Left ventricle myocardium inferior (tissue), 1 donor: ENCODE results near the gene SIN3B. TPM values are rescaled to one million over a fixed set of nuclear protein-coding genes. Genes with fewer than 3 reads are reported as not detected.

ENCODE experiments used
- DNase-seq: peaks from one replicate; pipeline ENCODE4 v3.0.0-alpha.2; 2020
- H3K27ac ChIP-seq: fragments of 200-600 bp; replicated peaks from 2 replicates; pipeline ENCODE4 v1.8.0; 2021
- H3K27me3 ChIP-seq: fragments of 200-600 bp; 2 replicates; pipeline ENCODE4 v1.8.0; 2021; ENCODE audit warnings: low read depth
- H3K36me3 ChIP-seq: fragments of 200-600 bp; 2 replicates; pipeline ENCODE4 v1.8.0; 2021
- H3K4me1 ChIP-seq: fragments of 200-600 bp; 2 replicates; pipeline ENCODE4 v1.8.0; 2021
- H3K4me3 ChIP-seq: fragments of 200-600 bp; 2 replicates; pipeline ENCODE4 v1.8.0; 2021; ENCODE audit warnings: mild to moderate bottlenecking, moderate library complexity
- H3K9me3 ChIP-seq: fragments of 200-600 bp; replicated peaks from 2 replicates; pipeline ENCODE4 v1.8.0; 2021
- CTCF ChIP-seq: fragments of 200-600 bp; IDR thresholded peaks from 2 replicates; pipeline ENCODE4 v1.8.0; 2021; ENCODE audit warnings: antibody characterized with exemption, mild to moderate bottlenecking, borderline replicate concordance
- intact Hi-C: fragments of 100-400 bp; cut with micrococcal nuclease; formaldehyde crosslinking; loops from one replicate; pipeline ENCODE4 v1.11.0; 2022
- total RNA-seq: library from RNA; stranded (reverse); fragmentation: NEBNext Ultra II Directional; extraction: Animal tissue kit (Norgen Biotek cat#: 25700); gene quantifications from one replicate; pipeline ENCODE4 v1.2.1, GENCODE V29; 2021
- donor health status: DM: no; HTN: yes; CAD: no; lungs with severe emphysema.

SIN3B gene
- total RNA-seq, 1 donor from 2014 or later, result 24.4 TPM

GRCh38 chr19:16911046-16911445 lies 81.8 kb downstream of the SIN3B start:
- H3K9me3 ChIP-seq, result peaks cover 45% of the 10 kb centered on the region

DNA sequence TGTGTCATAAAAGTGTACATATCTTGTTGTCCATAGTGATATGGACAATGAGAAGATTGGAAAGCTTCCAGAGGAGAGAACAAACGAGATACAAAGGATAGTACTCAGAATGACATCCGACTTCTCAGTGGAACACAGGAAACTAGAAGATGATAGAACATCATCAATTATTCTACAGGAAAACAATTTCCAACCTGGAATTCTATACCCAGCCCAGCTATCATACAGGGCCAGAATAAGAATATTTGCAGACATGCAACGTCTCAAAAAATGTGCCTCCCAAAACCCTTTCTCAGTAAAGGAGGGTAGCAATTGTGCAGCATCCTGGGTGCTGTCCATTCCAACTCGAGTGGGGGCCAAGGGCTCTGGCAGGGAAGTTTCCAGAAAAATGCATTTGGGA lies 83.6 kb downstream of the SIN3B start:
- DNase-seq, result no peak
- TF ChIP-seq CTCF, result no peak
- intact Hi-C loops, result no loop called here
- Histone ChIP-seq H3K27me3 (no peaks in the 10 kb centered on the region), H3K4me1 (no peaks in the 10 kb centered on the region), H3K9me3 (peaks cover 45% of the 10 kb centered on the region), H3K27ac (no peak overlapping the region), H3K4me3 (no peak overlapping the region), H3K36me3 (peaks cover 17% of the 10 kb centered on the region)

More at GRCh38 chr19:16911046-16911445, 81.8 kb downstream of the SIN3B start:
- no peak for DNase-seq
- intact Hi-C loops, result no loop called here
- H3K4me1 ChIP-seq, result no peaks in the 10 kb centered on the region
- peaks cover 17% of the 10 kb centered on the region for H3K36me3 ChIP-seq
- no peak overlapping the region for H3K4me3 ChIP-seq
- H3K27me3 ChIP-seq, result no peaks in the 10 kb centered on the region
- H3K27ac ChIP-seq, result no peak overlapping the region
- TF ChIP-seq CTCF, result no peak

- no peak for DNase-seq
- intact Hi-C loops, result no loop called here
Observed at GRCh38 chr19:16914421-16914820, 85.2 kb downstream of the SIN3B start.

GRCh38 chr19:16915135-16915534 lies 85.9 kb downstream of the SIN3B start:
- H3K4me3 ChIP-seq, result no peak overlapping the region
- H3K36me3 ChIP-seq, result peaks cover 26% of the 10 kb centered on the region
- H3K4me1 ChIP-seq, result no peaks in the 10 kb centered on the region
- H3K9me3 ChIP-seq, result peaks cover 58% of the 10 kb centered on the region
- intact Hi-C loops, result no loop called here
- no peak overlapping the region for H3K27ac ChIP-seq
- no peak for TF ChIP-seq CTCF
- DNase-seq, result no peak
- H3K27me3 ChIP-seq, result no peaks in the 10 kb centered on the region

More at GRCh38 chr19:16914421-16914820, 85.2 kb downstream of the SIN3B start:
- TF ChIP-seq CTCF, result no peak
- Histone ChIP-seq H3K4me1 (no peaks in the 10 kb centered on the region), H3K27me3 (no peaks in the 10 kb centered on the region), H3K36me3 (peaks cover 19% of the 10 kb centered on the region), H3K9me3 (peaks cover 53% of the 10 kb centered on the region), H3K27ac (no peak overlapping the region), H3K4me3 (no peak overlapping the region)

DNA sequence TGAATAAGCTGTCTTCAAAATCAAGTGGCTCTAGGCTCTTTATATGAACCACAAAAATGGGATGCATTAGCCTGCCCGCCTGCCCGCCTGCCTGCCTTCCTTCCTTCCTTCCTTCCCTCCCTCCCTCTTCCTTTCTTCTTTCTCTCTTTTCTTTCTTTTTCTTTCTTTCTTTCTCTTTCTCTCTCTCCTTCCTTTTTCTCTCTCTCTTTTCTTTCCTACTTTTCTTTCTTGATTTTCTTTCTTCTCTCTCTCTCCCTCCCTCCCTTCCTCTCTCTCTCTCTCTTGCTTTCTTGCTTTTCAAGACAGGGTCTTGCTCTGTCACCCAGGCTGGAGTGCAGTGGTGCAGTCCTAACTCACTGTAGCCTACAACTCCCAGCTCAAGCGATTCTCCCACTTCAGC lies 86.5 kb downstream of the SIN3B start:
- H3K4me1 ChIP-seq, result no peaks in the 10 kb centered on the region
- no peak for DNase-seq
- TF ChIP-seq CTCF, result no peak
- no peaks in the 10 kb centered on the region for H3K27me3 ChIP-seq
- intact Hi-C loops, result no loop called here
- H3K27ac ChIP-seq, result no peak overlapping the region
- peaks cover 29% of the 10 kb centered on the region for H3K36me3 ChIP-seq
- H3K9me3 ChIP-seq, result peaks cover 58% of the 10 kb centered on the region
- H3K4me3 ChIP-seq, result no peak overlapping the region

DNA sequence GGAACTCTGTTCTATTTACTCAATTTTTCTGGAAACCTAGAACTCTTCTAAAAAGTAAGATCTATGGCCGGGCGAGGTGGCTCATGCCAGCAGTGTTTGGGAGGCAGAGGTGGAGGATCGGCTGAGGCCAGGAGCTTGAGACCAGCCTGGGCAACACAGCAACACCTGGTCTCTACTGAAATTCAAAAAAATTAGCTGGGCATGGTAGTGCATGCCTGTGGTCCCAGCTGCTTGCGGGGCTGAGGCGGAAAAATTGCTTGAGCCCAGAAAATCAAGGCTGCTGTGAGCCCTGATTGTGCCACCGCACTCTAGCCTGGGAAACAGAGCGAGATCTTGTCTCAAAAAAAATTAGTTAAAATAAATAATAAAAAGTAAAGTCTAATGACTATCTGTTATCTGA lies 88.2 kb downstream of the SIN3B start:
- Histone ChIP-seq H3K9me3 (peaks cover 44% of the 10 kb centered on the region), H3K27ac (no peak overlapping the region), H3K4me3 (no peak overlapping the region), H3K27me3 (no peaks in the 10 kb centered on the region), H3K36me3 (peaks cover 23% of the 10 kb centered on the region), H3K4me1 (no peaks in the 10 kb centered on the region)
- no peak for DNase-seq
- intact Hi-C loops, result no loop called here
- TF ChIP-seq CTCF, result no peak
